SK-N-SH treated with all-trans-retinoic acid at 6 μM for 48 hours (cell line): Measurements from ENCODE around the gene SPTB.

Experiments used
- ATAC-seq: fragments of 200-7000 bp; cut with Tn5 transposase; 3 replicates; pipeline ENCODE4 v1.9.1; 2020; ENCODE audit warnings: mild to moderate bottlenecking, moderate library complexity
- ARNTL ChIP-seq: fragments of 450-650 bp; formaldehyde crosslinking; IDR thresholded peaks from 2 replicates; pipeline ENCODE4 v1.5.0; 2020; ENCODE audit warnings: low read depth, mild to moderate bottlenecking, moderate library complexity, borderline replicate concordance
- BACH2 ChIP-seq: fragments of 250-450 bp; sonication (Bioruptor Pico); IDR thresholded peaks from 2 replicates; pipeline ENCODE4 v1.9.0; 2021; ENCODE audit warnings: mild to moderate bottlenecking, borderline replicate concordance
- ESRRG ChIP-seq: fragments of 250-450 bp; sonication (Bioruptor Pico); IDR thresholded peaks from 2 replicates; pipeline ENCODE4 v1.6.1; 2021; ENCODE audit warnings: mild to moderate bottlenecking
- GLIS3 ChIP-seq: fragments of 250-450 bp; sonication (Bioruptor Pico); IDR thresholded peaks from 2 replicates; pipeline ENCODE4 v1.5.0; 2020; ENCODE audit warnings: mild to moderate bottlenecking, moderate library complexity
- ISL1 ChIP-seq: fragments of 250-450 bp; sonication (Bioruptor Pico); IDR thresholded peaks from 2 replicates; pipeline ENCODE4 v2.1.2; 2022; ENCODE audit warnings: mild to moderate bottlenecking, moderate library complexity
- OSR1 ChIP-seq: fragments of 250-450 bp; sonication (Bioruptor Pico); IDR thresholded peaks from 2 replicates; pipeline ENCODE4 v1.8.0; 2022; ENCODE audit warnings: moderate library complexity, mild to moderate bottlenecking, inconsistent platforms
- PPARA ChIP-seq: fragments of 250-450 bp; sonication (Bioruptor Pico); IDR thresholded peaks from 2 replicates; pipeline ENCODE4 v1.5.0; 2020; ENCODE audit warnings: mild to moderate bottlenecking, borderline replicate concordance
- RARB ChIP-seq: fragments of 250-450 bp; sonication (Bioruptor Pico); IDR thresholded peaks from 2 replicates; pipeline ENCODE4 v1.8.0; 2021; ENCODE audit warnings: mild to moderate bottlenecking, moderate library complexity
- SNAI2 ChIP-seq: fragments of 250-450 bp; sonication (Bioruptor Pico); IDR thresholded peaks from 2 replicates; pipeline ENCODE4 v1.5.0; 2020; ENCODE audit warnings: mild to moderate bottlenecking, moderate library complexity
- TOX ChIP-seq: fragments of 250-450 bp; sonication (Bioruptor Pico); IDR thresholded peaks from 2 replicates; pipeline ENCODE4 v1.8.0; 2021; ENCODE audit warnings: mild to moderate bottlenecking, moderate library complexity, borderline replicate concordance
- ZC3H10 ChIP-seq: fragments of 250-450 bp; sonication (Bioruptor Pico); IDR thresholded peaks from 2 replicates; pipeline ENCODE4 v1.5.1; 2021; ENCODE audit warnings: mild to moderate bottlenecking, moderate library complexity
- ZFP3 ChIP-seq: fragments of 250-450 bp; sonication (Bioruptor Pico); IDR thresholded peaks from 2 replicates; pipeline ENCODE4 v1.5.0; 2020; ENCODE audit warnings: mild to moderate bottlenecking, moderate library complexity
- ZFP30 ChIP-seq: fragments of 450-650 bp; formaldehyde crosslinking; IDR thresholded peaks from 2 replicates; pipeline ENCODE4 v1.5.0; 2022; ENCODE audit warnings: mild to moderate bottlenecking, moderate library complexity
- ZNF565 ChIP-seq: fragments of 450-650 bp; formaldehyde crosslinking; conservative IDR thresholded peaks from 2 replicates; pipeline ENCODE4 v1.5.0; 2020; ENCODE audit warnings: low read depth, mild to moderate bottlenecking, moderate library complexity
- ZNF70 ChIP-seq: fragments of 450-650 bp; formaldehyde crosslinking; IDR thresholded peaks from 2 replicates; pipeline ENCODE4 v1.5.0; 2020; ENCODE audit warnings: mild to moderate bottlenecking, moderate library complexity
- TF ChIP-seq, protein P1 (sequence below): fragments of 250-450 bp; sonication (Bioruptor Pico); IDR thresholded peaks from 2 replicates; pipeline ENCODE4 v1.5.1; 2020; ENCODE audit warnings: low read depth, mild to moderate bottlenecking, moderate library complexity
- TF ChIP-seq, protein P2 (sequence below): fragments of 250-450 bp; sonication (Bioruptor Pico); IDR thresholded peaks from 2 replicates; pipeline ENCODE4 v1.5.1; 2021; ENCODE audit warnings: mild to moderate bottlenecking, moderate library complexity
- TF ChIP-seq, protein P3 (sequence below): fragments of 250-450 bp; sonication (Bioruptor Pico); IDR thresholded peaks from 2 replicates; pipeline ENCODE4 v1.8.0; 2021; ENCODE audit warnings: low read depth, mild to moderate bottlenecking, moderate library complexity, borderline replicate concordance
- TF ChIP-seq, protein P4 (sequence below): fragments of 250-450 bp; sonication (Bioruptor Pico); IDR thresholded peaks from 2 replicates; pipeline ENCODE4 v1.8.0; 2020; ENCODE audit warnings: mild to moderate bottlenecking, moderate library complexity, borderline replicate concordance
- TF ChIP-seq, protein P5 (sequence below): fragments of 250-450 bp; sonication (Bioruptor Pico); IDR thresholded peaks from 2 replicates; pipeline ENCODE4 v1.5.0; 2020; ENCODE audit warnings: mild to moderate bottlenecking, moderate library complexity

SPTB gene

DNA sequence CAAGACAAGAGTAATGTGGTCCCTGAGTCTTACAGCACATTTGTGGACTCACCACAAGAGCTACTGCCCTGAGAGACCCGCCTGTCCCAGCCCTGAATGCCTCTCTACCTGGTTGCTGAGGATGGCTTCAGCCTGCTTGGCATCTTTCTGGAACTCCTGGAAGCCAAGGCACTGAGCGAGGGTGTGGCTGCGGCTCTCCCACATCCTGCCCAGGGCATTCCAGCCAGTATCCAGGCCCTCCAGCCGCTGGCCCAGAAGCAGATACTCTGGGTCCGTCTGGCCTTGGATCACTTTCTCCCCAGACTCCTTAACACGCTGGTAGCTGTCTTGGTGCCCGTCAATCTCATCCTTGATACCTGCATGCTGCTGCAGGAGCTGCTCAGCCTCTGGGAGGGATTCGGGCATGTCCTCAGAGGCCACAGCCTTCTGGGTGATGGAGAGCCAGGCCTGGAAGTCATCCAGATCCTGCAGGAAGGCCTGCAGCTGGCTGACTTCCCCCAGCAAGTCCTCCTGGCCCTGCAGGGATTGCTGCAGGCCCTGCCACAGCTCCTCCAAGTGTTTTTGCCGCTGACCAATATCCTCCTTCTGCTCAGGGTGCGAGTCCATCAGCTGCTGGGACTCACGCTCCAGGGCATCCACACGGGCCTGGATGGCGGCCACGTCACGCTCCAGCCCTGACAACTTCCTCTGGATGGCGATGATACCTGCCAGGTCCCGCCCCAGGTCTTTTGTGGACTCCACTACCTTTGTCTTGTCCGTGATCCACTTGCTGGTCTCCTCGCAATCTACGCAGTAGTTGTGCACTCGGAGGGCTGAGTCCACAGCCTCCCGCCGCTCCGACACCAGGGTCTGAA, 93.2 kb downstream of the SPTB start:
- ATAC-seq: peak; percentile 14; the same call in 2 of the 3 replicates
- TF ChIP-seq, protein P1, sequence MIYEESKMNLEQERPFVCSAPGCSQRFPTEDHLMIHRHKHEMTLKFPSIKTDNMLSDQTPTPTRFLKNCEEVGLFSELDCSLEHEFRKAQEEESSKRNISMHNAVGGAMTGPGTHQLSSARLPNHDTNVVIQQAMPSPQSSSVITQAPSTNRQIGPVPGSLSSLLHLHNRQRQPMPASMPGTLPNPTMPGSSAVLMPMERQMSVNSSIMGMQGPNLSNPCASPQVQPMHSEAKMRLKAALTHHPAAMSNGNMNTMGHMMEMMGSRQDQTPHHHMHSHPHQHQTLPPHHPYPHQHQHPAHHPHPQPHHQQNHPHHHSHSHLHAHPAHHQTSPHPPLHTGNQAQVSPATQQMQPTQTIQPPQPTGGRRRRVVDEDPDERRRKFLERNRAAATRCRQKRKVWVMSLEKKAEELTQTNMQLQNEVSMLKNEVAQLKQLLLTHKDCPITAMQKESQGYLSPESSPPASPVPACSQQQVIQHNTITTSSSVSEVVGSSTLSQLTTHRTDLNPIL (CRISPR knock-in tag): no peak
- TF ChIP-seq ZFP30 (CRISPR knock-in tag): no peak
- no peak for TF ChIP-seq SNAI2 (CRISPR knock-in tag)
- TF ChIP-seq ZNF70 (CRISPR knock-in tag): no peak
- no peak for TF ChIP-seq GLIS3 (CRISPR knock-in tag)
- TF ChIP-seq, protein P2, sequence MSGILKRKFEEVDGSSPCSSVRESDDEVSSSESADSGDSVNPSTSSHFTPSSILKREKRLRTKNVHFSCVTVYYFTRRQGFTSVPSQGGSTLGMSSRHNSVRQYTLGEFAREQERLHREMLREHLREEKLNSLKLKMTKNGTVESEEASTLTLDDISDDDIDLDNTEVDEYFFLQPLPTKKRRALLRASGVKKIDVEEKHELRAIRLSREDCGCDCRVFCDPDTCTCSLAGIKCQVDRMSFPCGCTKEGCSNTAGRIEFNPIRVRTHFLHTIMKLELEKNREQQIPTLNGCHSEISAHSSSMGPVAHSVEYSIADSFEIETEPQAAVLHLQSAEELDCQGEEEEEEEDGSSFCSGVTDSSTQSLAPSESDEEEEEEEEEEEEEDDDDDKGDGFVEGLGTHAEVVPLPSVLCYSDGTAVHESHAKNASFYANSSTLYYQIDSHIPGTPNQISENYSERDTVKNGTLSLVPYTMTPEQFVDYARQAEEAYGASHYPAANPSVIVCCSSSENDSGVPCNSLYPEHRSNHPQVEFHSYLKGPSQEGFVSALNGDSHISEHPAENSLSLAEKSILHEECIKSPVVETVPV (CRISPR knock-in tag): no peak
- no peak for TF ChIP-seq ISL1
- no peak for TF ChIP-seq BACH2 (CRISPR knock-in tag)
- TF ChIP-seq, protein P3, sequence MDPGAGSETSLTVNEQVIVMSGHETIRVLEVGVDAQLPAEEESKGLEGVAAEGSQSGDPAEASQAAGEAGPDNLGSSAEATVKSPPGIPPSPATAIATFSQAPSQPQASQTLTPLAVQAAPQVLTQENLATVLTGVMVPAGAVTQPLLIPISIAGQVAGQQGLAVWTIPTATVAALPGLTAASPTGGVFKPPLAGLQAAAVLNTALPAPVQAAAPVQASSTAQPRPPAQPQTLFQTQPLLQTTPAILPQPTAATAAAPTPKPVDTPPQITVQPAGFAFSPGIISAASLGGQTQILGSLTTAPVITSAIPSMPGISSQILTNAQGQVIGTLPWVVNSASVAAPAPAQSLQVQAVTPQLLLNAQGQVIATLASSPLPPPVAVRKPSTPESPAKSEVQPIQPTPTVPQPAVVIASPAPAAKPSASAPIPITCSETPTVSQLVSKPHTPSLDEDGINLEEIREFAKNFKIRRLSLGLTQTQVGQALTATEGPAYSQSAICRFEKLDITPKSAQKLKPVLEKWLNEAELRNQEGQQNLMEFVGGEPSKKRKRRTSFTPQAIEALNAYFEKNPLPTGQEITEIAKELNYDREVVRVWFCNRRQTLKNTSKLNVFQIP (CRISPR knock-in tag): no peak
- no peak for TF ChIP-seq PPARA (CRISPR knock-in tag)
- no peak for TF ChIP-seq RARB (CRISPR knock-in tag)
- TF ChIP-seq OSR1: no peak
- TF ChIP-seq ARNTL (CRISPR knock-in tag): no peak
- TF ChIP-seq ESRRG (CRISPR knock-in tag): no peak
- TF ChIP-seq ZFP3: no peak

DNA sequence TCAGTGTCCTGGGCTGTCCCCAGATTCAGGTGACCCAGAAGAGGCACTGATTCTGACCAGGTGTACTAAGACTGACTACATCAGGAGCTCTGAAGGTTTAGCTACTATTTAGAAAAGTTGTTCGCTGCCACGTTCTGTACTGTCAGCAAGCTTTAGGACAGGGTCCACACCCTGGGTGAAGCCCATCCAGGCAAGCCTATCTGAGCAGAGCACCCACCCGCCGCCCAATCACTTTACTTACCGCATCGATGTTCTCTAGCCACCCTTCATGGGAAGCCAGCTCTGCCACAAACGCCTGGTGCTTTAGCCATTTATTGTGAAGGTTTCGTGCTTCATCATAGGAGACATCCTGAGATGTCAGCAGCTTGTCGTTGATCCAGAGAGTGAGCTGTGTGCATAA, 95.7 kb downstream of the SPTB start:
- ATAC-seq: no peak
- TF ChIP-seq PPARA (CRISPR knock-in tag) (no peak), ZC3H10 (CRISPR knock-in tag) (no peak), TOX (CRISPR knock-in tag) (no peak), ISL1 (no peak), ZNF70 (CRISPR knock-in tag) (no peak), ARNTL (CRISPR knock-in tag) (no peak), SNAI2 (CRISPR knock-in tag) (no peak), ZNF565 (CRISPR knock-in tag) (no peak)
- TF ChIP-seq, protein P4, sequence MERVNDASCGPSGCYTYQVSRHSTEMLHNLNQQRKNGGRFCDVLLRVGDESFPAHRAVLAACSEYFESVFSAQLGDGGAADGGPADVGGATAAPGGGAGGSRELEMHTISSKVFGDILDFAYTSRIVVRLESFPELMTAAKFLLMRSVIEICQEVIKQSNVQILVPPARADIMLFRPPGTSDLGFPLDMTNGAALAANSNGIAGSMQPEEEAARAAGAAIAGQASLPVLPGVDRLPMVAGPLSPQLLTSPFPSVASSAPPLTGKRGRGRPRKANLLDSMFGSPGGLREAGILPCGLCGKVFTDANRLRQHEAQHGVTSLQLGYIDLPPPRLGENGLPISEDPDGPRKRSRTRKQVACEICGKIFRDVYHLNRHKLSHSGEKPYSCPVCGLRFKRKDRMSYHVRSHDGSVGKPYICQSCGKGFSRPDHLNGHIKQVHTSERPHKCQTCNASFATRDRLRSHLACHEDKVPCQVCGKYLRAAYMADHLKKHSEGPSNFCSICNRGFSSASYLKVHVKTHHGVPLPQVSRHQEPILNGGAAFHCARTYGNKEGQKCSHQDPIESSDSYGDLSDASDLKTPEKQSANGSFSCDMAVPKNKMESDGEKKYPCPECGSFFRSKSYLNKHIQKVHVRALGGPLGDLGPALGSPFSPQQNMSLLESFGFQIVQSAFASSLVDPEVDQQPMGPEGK (CRISPR knock-in tag): no peak
- TF ChIP-seq, protein P2 (CRISPR knock-in tag): no peak
- TF ChIP-seq, protein P5, sequence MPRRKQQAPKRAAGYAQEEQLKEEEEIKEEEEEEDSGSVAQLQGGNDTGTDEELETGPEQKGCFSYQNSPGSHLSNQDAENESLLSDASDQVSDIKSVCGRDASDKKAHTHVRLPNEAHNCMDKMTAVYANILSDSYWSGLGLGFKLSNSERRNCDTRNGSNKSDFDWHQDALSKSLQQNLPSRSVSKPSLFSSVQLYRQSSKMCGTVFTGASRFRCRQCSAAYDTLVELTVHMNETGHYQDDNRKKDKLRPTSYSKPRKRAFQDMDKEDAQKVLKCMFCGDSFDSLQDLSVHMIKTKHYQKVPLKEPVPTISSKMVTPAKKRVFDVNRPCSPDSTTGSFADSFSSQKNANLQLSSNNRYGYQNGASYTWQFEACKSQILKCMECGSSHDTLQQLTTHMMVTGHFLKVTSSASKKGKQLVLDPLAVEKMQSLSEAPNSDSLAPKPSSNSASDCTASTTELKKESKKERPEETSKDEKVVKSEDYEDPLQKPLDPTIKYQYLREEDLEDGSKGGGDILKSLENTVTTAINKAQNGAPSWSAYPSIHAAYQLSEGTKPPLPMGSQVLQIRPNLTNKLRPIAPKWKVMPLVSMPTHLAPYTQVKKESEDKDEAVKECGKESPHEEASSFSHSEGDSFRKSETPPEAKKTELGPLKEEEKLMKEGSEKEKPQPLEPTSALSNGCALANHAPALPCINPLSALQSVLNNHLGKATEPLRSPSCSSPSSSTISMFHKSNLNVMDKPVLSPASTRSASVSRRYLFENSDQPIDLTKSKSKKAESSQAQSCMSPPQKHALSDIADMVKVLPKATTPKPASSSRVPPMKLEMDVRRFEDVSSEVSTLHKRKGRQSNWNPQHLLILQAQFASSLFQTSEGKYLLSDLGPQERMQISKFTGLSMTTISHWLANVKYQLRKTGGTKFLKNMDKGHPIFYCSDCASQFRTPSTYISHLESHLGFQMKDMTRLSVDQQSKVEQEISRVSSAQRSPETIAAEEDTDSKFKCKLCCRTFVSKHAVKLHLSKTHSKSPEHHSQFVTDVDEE: no peak
- TF ChIP-seq, protein P1 (CRISPR knock-in tag): no peak
